Body of pancreas (tissue), 4 donors: Measurements from ENCODE around the gene DNAJC10. TPM values are rescaled to one million over a fixed set of nuclear protein-coding genes. Genes with fewer than 3 reads are reported as not detected.
"Not testable (repeated sequence)": the region's sequence is repeated elsewhere in the genome, so short reads cannot be mapped to it uniquely, and the experiment has no call there.

Experiments
- ATAC-seq: fragments of 150-250 bp; one replicate; pipeline ENCODE4 v1.9.1; 2016
- DNase-seq, 4 donors: peaks; one replicate each; pipeline ENCODE4 v3.0.0-alpha.2; 2019
- H3K27ac ChIP-seq, 4 donors: fragments of 200-600 bp; sonication (generic); 1 replicate in 3 of 4; 2 replicates in 1 of 4; pipeline versions ENCODE4 v1.5.1 to v1.6.1; 2016 to 2019; ENCODE audit warnings: mild to moderate bottlenecking in 1 of 4, mixed read lengths in 1 of 4, moderate library complexity in 1 of 4
- H3K27me3 ChIP-seq, 2 donors: fragments of 200-600 bp; sonication (generic); one replicate each; pipeline ENCODE4 v1.6.0; 2016; ENCODE audit warnings: mild to moderate bottlenecking in 1 of 2
- H3K36me3 ChIP-seq, 2 donors: fragments of 200-600 bp; sonication (generic); replicated peaks in 1 of 2; 2 replicates each; pipeline ENCODE4 v1.5.1; 2016; ENCODE audit warnings: low read depth in 2 of 2; ENCODE audit not compliant: insufficient read depth in 1 of 2
- H3K4me1 ChIP-seq: fragments of 200-600 bp; sonication (generic); one replicate; pipeline ENCODE4 v1.6.0; 2016
- H3K4me3 ChIP-seq, 2 donors: fragments of 200-600 bp; sonication (generic); 1 replicate in 1 of 2; 2 replicates in 1 of 2; pipeline ENCODE4 v1.5.1; 2016 to 2019
- H3K9me3 ChIP-seq, 3 donors: fragments of 200-600 bp; sonication (generic); 1 replicate in 2 of 3; 2 replicates in 1 of 3; pipeline ENCODE4 v1.5.1; 2016
- CTCF ChIP-seq, 7 experiments: fragments of 450-650 bp in 4 of 7; fragments of 200-600 bp in 3 of 7; sonication (generic) in 3 of 7; IDR thresholded peaks; one replicate each; pipeline ENCODE4 v1.5.1; 2016 to 2019; ENCODE audit warnings: antibody characterized with exemption in 7 of 7
- POLR2A ChIP-seq, 3 donors: fragments of 450-650 bp; IDR thresholded peaks; one replicate each; pipeline ENCODE4 v1.6.1; 2016; ENCODE audit warnings: antibody characterized with exemption in 3 of 3, mild to moderate bottlenecking in 2 of 3
- WGBS, 2 donors: methylation state at CpG; one replicate each; pipeline ENCODE4 v1.1.5; 2017; 5-methylcytosine and 5-hydroxymethylcytosine counted together
- intact Hi-C: fragments of 100-400 bp; cut with DNase I; formaldehyde crosslinking; loops from one replicate; pipeline ENCODE4 v1.15.1; 2023
- total RNA-seq, 2 donors: library from RNA; depleted of rRNA; stranded (reverse); fragments of >200 nt; gene quantifications; one replicate each; pipeline ENCODE4 v1.1.0, GENCODE V29; 2016

The DNAJC10 gene
- total RNA-seq, 2 donors from 2014 or later = 51.6 to 86.0 TPM

- Histone ChIP-seq H3K27me3 (no peaks in the 10 kb centered on the region), H3K27ac (no peak overlapping the region), H3K36me3 (peaks cover 0 to 6% of the 10 kb centered on the region in 2 donors), H3K9me3 (no peaks in the 10 kb centered on the region), H3K4me1 (no peaks in the 10 kb centered on the region), H3K4me3 (no peak overlapping the region)
- intact Hi-C loops = no loop called here
- WGBS, 2 donors = 40 to 44% methylated on average over 7 of the region's 7 CpGs
- TF ChIP-seq POLR2A (IDR thresholded peaks at IDR 0.05) (no peak), CTCF (IDR thresholded peaks at IDR 0.05) (peak in 6 of 7 experiments; percentile 25 to 49 (median 38))
- ATAC-seq (peak; percentile 56), DNase-seq (no peak)
Measured at GRCh38 chr2:182767578-182767977, 51.5 kb downstream of the DNAJC10 start.

GRCh38 chr2:182768950-182769349 lies 52.9 kb downstream of the DNAJC10 start:
- H3K9me3 ChIP-seq, H3K27me3 ChIP-seq, DNase-seq, H3K4me3 ChIP-seq, H3K27ac ChIP-seq, ATAC-seq, H3K4me1 ChIP-seq, H3K36me3 ChIP-seq, intact Hi-C loops: not testable (repeated sequence)
- WGBS, 2 donors = 97% methylated on average over 2 of the region's 2 CpGs

DNA sequence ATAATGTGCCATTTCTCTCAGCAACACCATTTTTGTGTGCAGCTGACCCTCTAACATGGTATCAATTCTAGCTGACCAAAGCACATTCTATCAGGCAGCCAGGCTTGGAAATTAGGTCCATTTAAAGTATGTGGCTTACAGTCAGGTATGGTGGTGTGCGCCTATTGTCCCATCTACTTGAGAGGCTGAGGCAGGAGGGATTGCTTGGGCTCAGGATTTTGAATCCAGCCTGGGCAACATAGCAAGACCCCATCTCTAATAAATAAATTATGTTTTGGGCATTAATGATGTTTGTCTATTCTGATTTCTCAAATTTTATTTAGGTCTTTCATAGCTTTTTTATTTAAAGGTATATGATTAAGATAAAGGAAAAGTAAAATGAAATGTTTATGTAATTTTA lies 63.3 kb downstream of the DNAJC10 start:
- intact Hi-C loops = no loop called here
- 100% methylated on average over 1 of the region's 1 CpG for WGBS, 2 donors
- peaks cover 4 to 12% of the 10 kb centered on the region in 2 donors for H3K36me3 ChIP-seq
- no peak overlapping the region for H3K27ac ChIP-seq
- no peaks in the 10 kb centered on the region for H3K9me3 ChIP-seq
- ATAC-seq (no peak), DNase-seq (no peak)
- H3K4me3 ChIP-seq = no peak overlapping the region
- H3K4me1 ChIP-seq = no peaks in the 10 kb centered on the region
- H3K27me3 ChIP-seq = no peaks in the 10 kb centered on the region
- TF ChIP-seq POLR2A (IDR thresholded peaks at IDR 0.05) (no peak), CTCF (IDR thresholded peaks at IDR 0.05) (no peak)

DNA sequence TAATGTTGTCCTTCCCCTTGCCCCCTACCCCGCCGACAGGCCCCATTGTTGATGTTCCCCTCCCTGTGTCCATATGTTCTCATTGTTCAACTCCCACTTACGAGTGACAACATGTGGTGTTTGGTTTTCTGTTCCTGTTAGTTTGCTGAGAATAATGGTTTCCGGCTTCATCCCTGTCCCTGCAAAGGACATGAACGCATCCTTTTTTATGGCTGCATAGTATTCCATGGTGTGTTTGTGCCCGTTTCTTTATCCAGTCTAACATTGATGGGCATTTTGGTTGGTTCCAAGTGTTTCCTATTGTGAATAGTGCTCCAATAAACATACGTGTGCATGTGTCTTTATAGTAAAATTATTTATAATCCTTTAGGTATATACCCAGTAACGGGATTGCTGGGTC lies 65.0 kb downstream of the DNAJC10 start:
- not testable (repeated sequence) for ATAC-seq, H3K27me3 ChIP-seq, H3K36me3 ChIP-seq, H3K4me1 ChIP-seq, H3K4me3 ChIP-seq, H3K9me3 ChIP-seq, H3K27ac ChIP-seq, DNase-seq
- whole genome bisulfite sequencing, 2 donors = 96% methylated on average over 8 of the region's 8 CpGs
- intact Hi-C loops = loop anchor here (10.0 kb wide), 1 partner anchor 204 kb away; no protein-coding TSS in a partner anchor

GRCh38 chr2:182782686-182783085 lies 66.6 kb downstream of the DNAJC10 start:
- not testable (repeated sequence) for ATAC-seq, H3K27me3 ChIP-seq, H3K4me1 ChIP-seq, H3K27ac ChIP-seq, H3K9me3 ChIP-seq, DNase-seq, H3K4me3 ChIP-seq, H3K36me3 ChIP-seq
- 66 to 74% methylated on average over 3 of the region's 3 CpGs for WGBS, 2 donors
- intact Hi-C loops = loop anchor here (10.0 kb wide), 1 partner anchor 202 kb away; no protein-coding TSS in a partner anchor

GRCh38 chr2:182784058-182784706 lies 68.1 kb downstream of the DNAJC10 start:
- no peaks in the 10 kb centered on the region for H3K27me3 ChIP-seq
- H3K4me1 ChIP-seq = no peaks in the 10 kb centered on the region
- WGBS, 2 donors = 75 to 76% methylated on average over 4 of the region's 4 CpGs
- TF ChIP-seq CTCF (IDR thresholded peaks at IDR 0.05) = no peak
- no peak for TF ChIP-seq POLR2A (IDR thresholded peaks at IDR 0.05)
- no peak overlapping the region for H3K27ac ChIP-seq
- DNase-seq (no peak), ATAC-seq (no peak)
- no peak overlapping the region for H3K4me3 ChIP-seq
- H3K9me3 ChIP-seq = no peaks in the 10 kb centered on the region
- no peaks in the 10 kb centered on the region for H3K36me3 ChIP-seq
- intact Hi-C loops = loop anchor here (10.0 kb wide), 1 partner anchor 201 kb away; no protein-coding TSS in a partner anchor
